ENCODE data around the gene SMIM14. TPM values are rescaled to one million over a fixed set of nuclear protein-coding genes. Genes with fewer than 3 reads are reported as not detected.

The SMIM14 gene
- total and polyA plus RNA-seq, 2 of the 8 experiments (the other 6 are each of a cell fraction or from before 2014, with no cell fraction given), result 29.1 to 31.0 TPM

- Histone ChIP-seq H2BK120ac (replicated peaks; ENCODE audit: low read depth, low read length) (no peak overlapping the region), H2BK12ac (ENCODE audit: low read depth, low read length) (no peak overlapping the region), H2AK5ac (ENCODE audit: low read depth, low read length) (no peak overlapping the region), H3K14ac (ENCODE audit: insufficient read length) (no peak overlapping the region), H3K23ac (ENCODE audit: insufficient read length) (no peak overlapping the region), H3K79me2 (ENCODE audit: control insufficient read depth in 1 of 2, insufficient read depth in 2 of 2, low read length in 2 of 2) (peaks cover 9 to 43% of the 10 kb centered on the region in 2 experiments), H2BK5ac (ENCODE audit: low read depth, low read length) (no peak overlapping the region), H3K27ac (ENCODE audit: low read depth, low read length) (no peak overlapping the region), H4K8ac (ENCODE audit: extremely low read depth, insufficient read depth, low read length) (no peak overlapping the region), H2AFZ (ENCODE audit: low read length) (no peak overlapping the region), H3K9me3 (ENCODE audit: insufficient read depth in 2 of 2, low read depth in 1 of 2, low read length in 1 of 2) (peaks cover 25 to 33% of the 10 kb centered on the region in 2 experiments), H3K27me3 (replicated peaks in 1 of 4; ENCODE audit: control insufficient read depth in 3 of 4, extremely low read depth in 1 of 4, insufficient read depth in 3 of 4, low read length in 3 of 4) (no peaks in the 10 kb centered on the region), H3K56ac (replicated peaks; ENCODE audit: insufficient read length, low read depth, low read length) (no peak overlapping the region), H3K9ac (replicated peaks in 1 of 4; ENCODE audit: extremely low read depth in 1 of 4, low read depth in 3 of 4, low read length in 3 of 4) (no peak overlapping the region), H3K36me3 (ENCODE audit: control insufficient read depth in 2 of 4, insufficient read depth in 4 of 4, low read length in 3 of 4) (peaks cover 2 to 44% (median 21%) of the 10 kb centered on the region in 4 experiments; a peak in 5 of 8 replicates), H3K79me1 (ENCODE audit: low read depth, low read length) (no peaks in the 10 kb centered on the region), H3K4me1 (replicated peaks in 1 of 4; ENCODE audit: control insufficient read depth in 3 of 4, insufficient read depth in 4 of 4, low read length in 3 of 4) (peaks cover 0 to 4% (median 0%) of the 10 kb centered on the region in 4 experiments; a peak in 2 of 7 replicates), H2BK20ac (ENCODE audit: low read length) (no peak overlapping the region), H2BK15ac (ENCODE audit: low read length) (no peak overlapping the region), H4K20me1 (replicated peaks in 1 of 2; ENCODE audit: control insufficient read depth in 1 of 2, insufficient read depth in 2 of 2, low read length in 2 of 2) (no peaks in the 10 kb centered on the region), H4K91ac (replicated peaks; ENCODE audit: insufficient read length, low read length) (no peak overlapping the region), H3K23me2 (ENCODE audit: low read depth, low read length) (0 out of 2 replicates have a peak, but pooled peaks cover 4% of the 10 kb centered on the region), H3K4ac (replicated peaks; ENCODE audit: insufficient read length, low read depth, low read length) (no peak overlapping the region), H3K4me2 (ENCODE audit: insufficient read depth in 1 of 2, low read depth in 2 of 2, low read length in 2 of 2) (no peak overlapping the region), H4K5ac (ENCODE audit: insufficient read length, low read depth, low read length) (no peak overlapping the region), H3K18ac (ENCODE audit: extremely low read depth, low read length) (no peak overlapping the region), H3K4me3 (ENCODE audit: extremely low read depth in 1 of 4, insufficient read depth in 2 of 4, low read depth in 3 of 4, low read length in 4 of 4) (peak overlapping the region in 1 of 4 experiments; percentile 98; a peak in 1 of 8 replicates)
- POLR2A ChIA-PET (ENCODE audit: partially characterized antibody), result interaction anchor here (1.0 kb wide), 1 partner anchor 71 kb away, joined by 3 read pairs; the partner anchor contains the start of genes LIAS and RPL9
- FAIRE-seq, result no peak
- DNase-seq (ENCODE audit: low read depth in 1 of 2, low spot score in 2 of 2), result no peak
- TF ChIP-seq HDAC2 (IDR thresholded peaks at IDR 0.05; ENCODE audit: borderline replicate concordance in 1 of 2, low read depth in 2 of 2, low read length in 2 of 2) (no peak), SIN3A (conservative IDR thresholded peaks at IDR 0.05 in 1 of 2, IDR thresholded peaks at IDR 0.05 in 1 of 2; ENCODE audit: low read depth in 1 of 2, low read length in 2 of 2) (no peak), HDAC6 (IDR thresholded peaks at IDR 0.05; ENCODE audit: low read depth, low read length) (no peak), BACH1 (IDR thresholded peaks at IDR 0.05; ENCODE audit: low read length) (no peak), YY1 (IDR thresholded peaks at IDR 0.05; ENCODE audit: low read depth, low read length) (no peak), RXRA (IDR thresholded peaks at IDR 0.05; ENCODE audit: insufficient read depth, low read depth, low read length) (no peak), CEBPB (IDR thresholded peaks at IDR 0.05; ENCODE audit: low read depth, low read length) (no peak), ASH2L (IDR thresholded peaks at IDR 0.05; ENCODE audit: low read length) (no peak), EP300 (IDR thresholded peaks at IDR 0.05; ENCODE audit: borderline replicate concordance in 1 of 2, low read depth in 2 of 2, low read length in 2 of 2) (no peak)
- TF ChIP-seq, protein P1, sequence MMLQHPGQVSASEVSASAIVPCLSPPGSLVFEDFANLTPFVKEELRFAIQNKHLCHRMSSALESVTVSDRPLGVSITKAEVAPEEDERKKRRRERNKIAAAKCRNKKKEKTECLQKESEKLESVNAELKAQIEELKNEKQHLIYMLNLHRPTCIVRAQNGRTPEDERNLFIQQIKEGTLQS (IDR thresholded peaks at IDR 0.05; ENCODE audit: insufficient read depth, low read depth, low read length), result no peak
- WGBS, 2 experiments (ENCODE audit: extremely low coverage in 1 of 2, insufficient coverage in 1 of 2, insufficient read length in 1 of 2, insufficient replicate concordance in 2 of 2, low coverage in 1 of 2, low lambda C conversion rate in 2 of 2, missing lambda C conversion rate in 1 of 2), result 83% methylated on average over 2 of the region's 2 CpGs; no CpG with 5 or more reads in 1 of the 2 experiments
- CTCF ChIA-PET (ENCODE audit: partially characterized antibody), result no interaction called here
Observed at GRCh38 chr4:39529534-39529933, 109.1 kb downstream of the SMIM14 start.
